GM03348 (cell line): ENCODE results near the gene CXorf51A.
"Not testable (repeated sequence)": the region's sequence is repeated elsewhere in the genome, so short reads cannot be mapped to it uniquely, and the experiment has no call there.

Source experiments
- DNase-seq: peaks from one replicate; pipeline ENCODE4 v3.0.0; 2012; ENCODE audit warnings: low spot score

CXorf51A gene

GRCh38 chrX:146814644-146815043 is at the start of gene CXorf51A:
CXorf51A (minus strand) TSS chrX:146814744; CDS start chrX:146814723, 21 bp downstream.
- not testable (repeated sequence) for DNase-seq

DNA sequence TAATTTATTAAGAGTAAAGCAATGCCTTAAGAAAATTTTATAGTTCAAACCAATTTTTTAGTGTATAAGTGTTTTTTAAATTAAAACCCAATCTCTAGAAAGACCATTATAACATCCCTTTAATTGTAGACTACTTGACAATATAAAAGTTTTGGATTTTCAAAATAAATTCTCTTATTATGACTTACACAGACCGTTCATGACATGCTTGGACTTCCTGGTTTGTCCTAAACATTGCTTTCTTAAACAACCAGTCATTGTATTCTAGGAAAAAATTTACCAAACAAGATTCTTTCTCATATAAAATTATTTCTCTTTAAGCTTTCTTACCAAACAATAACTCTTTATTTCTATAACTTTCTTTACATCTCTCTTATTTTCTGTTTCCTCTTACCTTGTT is 49.0 kb upstream of the CXorf51A start:
- no peak for DNase-seq

DNA sequence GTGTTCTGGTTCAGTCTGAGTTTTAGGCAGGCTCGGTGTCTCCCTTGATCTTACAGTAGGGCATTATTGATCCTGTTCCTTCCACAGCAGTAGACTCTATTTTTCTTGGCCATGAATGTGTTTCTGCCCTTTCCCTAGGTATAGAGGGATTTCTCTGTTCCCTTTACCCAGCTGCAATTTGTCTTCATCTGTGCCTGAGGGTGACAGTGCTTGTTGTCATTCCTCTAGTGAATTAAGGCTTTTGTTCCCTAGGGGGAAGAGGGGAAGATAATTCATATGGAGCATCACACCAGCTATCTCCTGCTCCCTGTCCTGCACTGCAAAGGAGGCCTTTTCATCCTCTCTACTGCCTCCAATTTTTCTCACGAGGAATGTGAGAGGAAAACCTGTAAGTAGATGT is 39.7 kb upstream of the CXorf51A start:
- no peak for DNase-seq

DNA sequence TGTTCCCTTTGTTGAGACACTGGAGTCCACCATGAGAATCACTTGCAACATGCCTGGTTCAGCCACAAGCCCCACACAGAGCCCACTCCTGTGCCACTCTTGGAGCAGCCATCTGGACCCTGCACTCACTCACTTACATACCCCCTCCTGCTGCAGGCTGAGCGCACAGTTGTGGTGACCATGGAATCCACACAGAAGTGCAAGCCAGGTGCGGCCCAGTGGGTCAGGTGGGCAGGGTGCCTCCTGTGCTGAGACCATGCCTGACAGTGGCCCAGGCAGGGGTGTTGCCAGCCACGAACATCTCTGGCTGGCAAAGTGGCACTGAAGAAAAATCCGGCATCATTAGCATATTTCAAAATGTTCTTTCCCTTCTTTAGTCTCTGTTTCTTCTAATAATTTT is 17.4 kb upstream of the CXorf51A start:
- no peak for DNase-seq

GRCh38 chrX:146809471-146809870 is 5.1 kb downstream of the CXorf51A start, which contains the start of gene CXorf51B:
CXorf51B (plus strand) TSS chrX:146809771; CDS start chrX:146809792, 21 bp downstream.
- DNase-seq, result not testable (repeated sequence)
